ENCODE data around the gene SLC17A1. TPM values are rescaled to one million over a fixed set of nuclear protein-coding genes. Genes with fewer than 3 reads are reported as not detected.

SLC17A1 gene
- total RNA-seq, 1 experiment from 2014 or later: not detected

GRCh38 chr6:25781134-25781533 is 50.7 kb downstream of the SLC17A1 start:
- Histone ChIP-seq H3K4me1 (ENCODE audit: control insufficient read depth, insufficient read depth, low read length) (no peaks in the 10 kb centered on the region), H3K9me3 (ENCODE audit: control insufficient read depth, insufficient read depth, low read depth, low read length) (no peaks in the 10 kb centered on the region), H3K36me3 (ENCODE audit: control insufficient read depth, insufficient read depth, low read length) (no peaks in the 10 kb centered on the region), H3K27ac (ENCODE audit: low read length) (no peak overlapping the region), H3K4me3 (ENCODE audit: low read depth in 2 of 2, low read length in 2 of 2) (no peak overlapping the region), H3K27me3 (ENCODE audit: control insufficient read depth, insufficient read depth, low read length) (peaks cover 2% of the 10 kb centered on the region; the same call in 1 of the 2 replicates)
- in situ Hi-C loops (cut with HindIII; ENCODE audit: low pct_unique_long_range_greater_than_20kb, low sequenced_read_pairs) (loop anchor here (10.0 kb wide), 1 partner anchor 76 kb away; no protein-coding TSS in a partner anchor), intact Hi-C loops (cut with micrococcal nuclease; ENCODE audit: unreplicated experiment) (loop anchor here (10.0 kb wide), 1 partner anchor 224 kb away; no protein-coding TSS in a partner anchor)
- TF ChIP-seq POLR2AphosphoS5 (IDR thresholded peaks at IDR 0.05; ENCODE audit: low read depth, low read length) (no peak), CTCF (IDR thresholded peaks at IDR 0.05) (no peak), REST (IDR thresholded peaks at IDR 0.05; ENCODE audit: insufficient read depth in 1 of 2, low read depth in 2 of 2, low read length in 1 of 2) (no peak), TCF7L2 (IDR thresholded peaks at IDR 0.05; ENCODE audit: low read depth, low read length) (no peak), SIN3A (IDR thresholded peaks at IDR 0.05; ENCODE audit: borderline replicate concordance, insufficient read depth, low read depth, low read length) (no peak)
- no TSS peak for BruUV-seq (replicated peaks)
- POLR2A ChIA-PET: no interaction called here
- CTCF ChIA-PET: no interaction called here
- DNase-seq (ENCODE audit: low read depth, low spot score) (no peak), ATAC-seq (no peak)

- BruUV-seq (replicated peaks): no TSS peak
- intact Hi-C loops (cut with micrococcal nuclease; ENCODE audit: unreplicated experiment): no loop called here
- Histone ChIP-seq H3K27me3 (ENCODE audit: control insufficient read depth, insufficient read depth, low read length) (peaks cover 2% of the 10 kb centered on the region; the same call in 1 of the 2 replicates), H3K4me3 (ENCODE audit: low read depth in 2 of 2, low read length in 2 of 2) (no peak overlapping the region), H3K9me3 (ENCODE audit: control insufficient read depth, insufficient read depth, low read depth, low read length) (no peaks in the 10 kb centered on the region), H3K4me1 (ENCODE audit: control insufficient read depth, insufficient read depth, low read length) (no peaks in the 10 kb centered on the region), H3K36me3 (ENCODE audit: control insufficient read depth, insufficient read depth, low read length) (no peaks in the 10 kb centered on the region), H3K27ac (ENCODE audit: low read length) (no peak overlapping the region)
- CTCF ChIA-PET: no interaction called here
- in situ Hi-C loops (cut with HindIII; ENCODE audit: low pct_unique_long_range_greater_than_20kb, low sequenced_read_pairs): no loop called here
- DNase-seq (ENCODE audit: low read depth, low spot score) (no peak), ATAC-seq (no peak)
- POLR2A ChIA-PET: no interaction called here
- TF ChIP-seq SIN3A (IDR thresholded peaks at IDR 0.05; ENCODE audit: borderline replicate concordance, insufficient read depth, low read depth, low read length) (no peak), TCF7L2 (IDR thresholded peaks at IDR 0.05; ENCODE audit: low read depth, low read length) (no peak), CTCF (IDR thresholded peaks at IDR 0.05) (no peak), REST (IDR thresholded peaks at IDR 0.05; ENCODE audit: insufficient read depth in 1 of 2, low read depth in 2 of 2, low read length in 1 of 2) (no peak), POLR2AphosphoS5 (IDR thresholded peaks at IDR 0.05; ENCODE audit: low read depth, low read length) (no peak)
Measured at GRCh38 chr6:25777856-25778649, 53.8 kb downstream of the SLC17A1 start.

Measured in Panc1 (cell line).